ENCODE data around the gene KLK1.

- TF ChIP-seq CTCF (IDR thresholded peaks at IDR 0.05) (no peak), POLR2A (IDR thresholded peaks at IDR 0.05) (no peak)
These were observed 38.3 kb downstream of the KLK1 start for GRCh38 chr19:50785329-50785728.
